ENCODE data around the gene CCDC57. TPM values are rescaled to one million over a fixed set of nuclear protein-coding genes. Genes with fewer than 3 reads are reported as not detected.
A peak's percentile ranks its signal among the peaks of the same experiment; 100 is the strongest.

Gene CCDC57
- total and polyA plus RNA-seq, 9 of the 15 experiments (the other 6 are each of a cell fraction or from before 2014, with no cell fraction given), result 0.83 to 36.2 (median 13.6) TPM

DNA sequence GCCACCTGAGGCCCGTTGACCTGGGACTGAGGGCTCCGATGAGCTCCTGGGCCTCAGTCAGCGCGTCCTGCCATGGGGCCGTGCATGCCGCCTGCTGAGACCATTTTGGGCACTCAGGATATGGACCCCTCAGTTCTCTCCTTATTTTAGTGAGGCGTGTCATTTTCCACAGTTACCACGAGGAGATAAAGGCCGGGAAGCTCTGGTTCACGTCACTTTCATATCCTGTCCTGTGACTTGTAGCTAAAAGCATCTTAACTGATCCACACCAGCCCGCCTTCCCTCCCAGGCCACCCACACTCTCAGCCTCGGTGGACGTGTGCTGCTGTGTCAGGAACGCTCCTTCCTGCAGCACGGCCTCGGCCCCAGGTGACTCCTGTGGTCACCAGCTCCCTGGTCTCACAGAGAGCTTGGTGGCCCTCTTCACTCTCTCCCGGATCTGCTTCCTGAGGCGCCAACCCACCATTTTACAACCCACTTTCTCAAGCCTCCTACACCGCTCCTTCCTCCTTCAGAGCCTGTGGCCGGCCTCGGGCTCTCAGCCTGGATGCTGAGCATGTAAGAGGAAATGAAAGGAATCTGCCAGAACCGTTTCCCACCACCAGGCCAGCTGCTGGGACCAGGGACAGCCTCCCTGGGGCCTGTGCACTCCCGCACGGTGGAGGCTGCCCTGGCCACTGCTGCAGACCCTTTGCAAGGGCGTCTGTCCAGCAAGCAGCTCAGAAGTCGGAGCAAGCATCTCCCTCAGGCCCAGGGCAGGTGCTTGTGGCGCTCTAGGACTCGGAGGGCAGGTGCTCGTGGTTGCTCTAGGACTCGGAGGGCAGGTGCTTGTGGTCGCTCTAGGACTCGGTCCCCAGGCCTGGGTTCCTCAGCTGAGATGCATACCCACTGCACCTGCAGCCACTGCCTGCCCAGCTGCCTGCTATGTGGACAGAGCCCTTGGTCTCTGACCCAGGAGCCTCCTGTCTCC is 90.7 kb downstream of the CCDC57 start (continued):
- TF ChIP-seq, protein P1, sequence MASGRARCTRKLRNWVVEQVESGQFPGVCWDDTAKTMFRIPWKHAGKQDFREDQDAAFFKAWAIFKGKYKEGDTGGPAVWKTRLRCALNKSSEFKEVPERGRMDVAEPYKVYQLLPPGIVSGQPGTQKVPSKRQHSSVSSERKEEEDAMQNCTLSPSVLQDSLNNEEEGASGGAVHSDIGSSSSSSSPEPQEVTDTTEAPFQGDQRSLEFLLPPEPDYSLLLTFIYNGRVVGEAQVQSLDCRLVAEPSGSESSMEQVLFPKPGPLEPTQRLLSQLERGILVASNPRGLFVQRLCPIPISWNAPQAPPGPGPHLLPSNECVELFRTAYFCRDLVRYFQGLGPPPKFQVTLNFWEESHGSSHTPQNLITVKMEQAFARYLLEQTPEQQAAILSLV (tag; IDR thresholded peaks at IDR 0.05), result no peak
- 0 out of 2 replicates have a peak, but pooled peaks have one; percentile 45 for TF ChIP-seq GATAD2A (IDR thresholded peaks at IDR 0.05)
- TF ChIP-seq ZC3H4 (CRISPR knock-in tag; IDR thresholded peaks at IDR 0.05; ENCODE audit: borderline replicate concordance), result no peak
- no peak for TF ChIP-seq ZSCAN32 (CRISPR knock-in tag; IDR thresholded peaks at IDR 0.05)
- TF ChIP-seq, protein P2, sequence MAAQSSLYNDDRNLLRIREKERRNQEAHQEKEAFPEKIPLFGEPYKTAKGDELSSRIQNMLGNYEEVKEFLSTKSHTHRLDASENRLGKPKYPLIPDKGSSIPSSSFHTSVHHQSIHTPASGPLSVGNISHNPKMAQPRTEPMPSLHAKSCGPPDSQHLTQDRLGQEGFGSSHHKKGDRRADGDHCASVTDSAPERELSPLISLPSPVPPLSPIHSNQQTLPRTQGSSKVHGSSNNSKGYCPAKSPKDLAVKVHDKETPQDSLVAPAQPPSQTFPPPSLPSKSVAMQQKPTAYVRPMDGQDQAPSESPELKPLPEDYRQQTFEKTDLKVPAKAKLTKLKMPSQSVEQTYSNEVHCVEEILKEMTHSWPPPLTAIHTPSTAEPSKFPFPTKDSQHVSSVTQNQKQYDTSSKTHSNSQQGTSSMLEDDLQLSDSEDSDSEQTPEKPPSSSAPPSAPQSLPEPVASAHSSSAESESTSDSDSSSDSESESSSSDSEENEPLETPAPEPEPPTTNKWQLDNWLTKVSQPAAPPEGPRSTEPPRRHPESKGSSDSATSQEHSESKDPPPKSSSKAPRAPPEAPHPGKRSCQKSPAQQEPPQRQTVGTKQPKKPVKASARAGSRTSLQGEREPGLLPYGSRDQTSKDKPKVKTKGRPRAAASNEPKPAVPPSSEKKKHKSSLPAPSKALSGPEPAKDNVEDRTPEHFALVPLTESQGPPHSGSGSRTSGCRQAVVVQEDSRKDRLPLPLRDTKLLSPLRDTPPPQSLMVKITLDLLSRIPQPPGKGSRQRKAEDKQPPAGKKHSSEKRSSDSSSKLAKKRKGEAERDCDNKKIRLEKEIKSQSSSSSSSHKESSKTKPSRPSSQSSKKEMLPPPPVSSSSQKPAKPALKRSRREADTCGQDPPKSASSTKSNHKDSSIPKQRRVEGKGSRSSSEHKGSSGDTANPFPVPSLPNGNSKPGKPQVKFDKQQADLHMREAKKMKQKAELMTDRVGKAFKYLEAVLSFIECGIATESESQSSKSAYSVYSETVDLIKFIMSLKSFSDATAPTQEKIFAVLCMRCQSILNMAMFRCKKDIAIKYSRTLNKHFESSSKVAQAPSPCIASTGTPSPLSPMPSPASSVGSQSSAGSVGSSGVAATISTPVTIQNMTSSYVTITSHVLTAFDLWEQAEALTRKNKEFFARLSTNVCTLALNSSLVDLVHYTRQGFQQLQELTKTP (IDR thresholded peaks at IDR 0.05; ENCODE audit: low read depth in 1 of 2, partially characterized antibody in 2 of 2), result no peak
- TF ChIP-seq CREB1 (IDR thresholded peaks at IDR 0.05), result no peak
- no peak for TF ChIP-seq CREB1 (CRISPR knock-in tag; IDR thresholded peaks at IDR 0.05)
- peak; percentile 54; the same call in 1 of the 2 replicates for TF ChIP-seq ETV1 (tag; conservative IDR thresholded peaks at IDR 0.05; ENCODE audit: low read depth)
- TF ChIP-seq, protein P3, sequence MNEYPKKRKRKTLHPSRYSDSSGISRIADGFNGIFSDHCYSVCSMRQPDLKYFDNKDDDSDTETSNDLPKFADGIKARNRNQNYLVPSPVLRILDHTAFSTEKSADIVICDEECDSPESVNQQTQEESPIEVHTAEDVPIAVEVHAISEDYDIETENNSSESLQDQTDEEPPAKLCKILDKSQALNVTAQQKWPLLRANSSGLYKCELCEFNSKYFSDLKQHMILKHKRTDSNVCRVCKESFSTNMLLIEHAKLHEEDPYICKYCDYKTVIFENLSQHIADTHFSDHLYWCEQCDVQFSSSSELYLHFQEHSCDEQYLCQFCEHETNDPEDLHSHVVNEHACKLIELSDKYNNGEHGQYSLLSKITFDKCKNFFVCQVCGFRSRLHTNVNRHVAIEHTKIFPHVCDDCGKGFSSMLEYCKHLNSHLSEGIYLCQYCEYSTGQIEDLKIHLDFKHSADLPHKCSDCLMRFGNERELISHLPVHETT (CRISPR knock-in tag; conservative IDR thresholded peaks at IDR 0.05 in 1 of 2, IDR thresholded peaks at IDR 0.05 in 1 of 2), result peak in 1 of 2 experiments; percentile 55; a peak in 1 of 4 replicates
- no peak for TF ChIP-seq SREBF1 (IDR thresholded peaks at IDR 0.05; ENCODE audit: borderline replicate concordance, low read depth, low read length)
- TF ChIP-seq MAFF (IDR thresholded peaks at IDR 0.05; ENCODE audit: low read length), result no peak
- TF ChIP-seq MAFK (IDR thresholded peaks at IDR 0.05; ENCODE audit: low read length), result no peak
- TF ChIP-seq XRCC4 (IDR thresholded peaks at IDR 0.05; ENCODE audit: extremely low read depth, insufficient read depth, insufficient read length), result no peak
- TF ChIP-seq LEF1 (IDR thresholded peaks at IDR 0.05), result no peak
- TF ChIP-seq ZNF134 (CRISPR knock-in tag; conservative IDR thresholded peaks at IDR 0.05), result no peak
- no peak for TF ChIP-seq BRF1 (IDR thresholded peaks at IDR 0.05; ENCODE audit: borderline replicate concordance, extremely low read depth, insufficient read length)
- TF ChIP-seq SP1 (CRISPR knock-in tag; IDR thresholded peaks at IDR 0.05), result no peak
- TF ChIP-seq, protein P4, sequence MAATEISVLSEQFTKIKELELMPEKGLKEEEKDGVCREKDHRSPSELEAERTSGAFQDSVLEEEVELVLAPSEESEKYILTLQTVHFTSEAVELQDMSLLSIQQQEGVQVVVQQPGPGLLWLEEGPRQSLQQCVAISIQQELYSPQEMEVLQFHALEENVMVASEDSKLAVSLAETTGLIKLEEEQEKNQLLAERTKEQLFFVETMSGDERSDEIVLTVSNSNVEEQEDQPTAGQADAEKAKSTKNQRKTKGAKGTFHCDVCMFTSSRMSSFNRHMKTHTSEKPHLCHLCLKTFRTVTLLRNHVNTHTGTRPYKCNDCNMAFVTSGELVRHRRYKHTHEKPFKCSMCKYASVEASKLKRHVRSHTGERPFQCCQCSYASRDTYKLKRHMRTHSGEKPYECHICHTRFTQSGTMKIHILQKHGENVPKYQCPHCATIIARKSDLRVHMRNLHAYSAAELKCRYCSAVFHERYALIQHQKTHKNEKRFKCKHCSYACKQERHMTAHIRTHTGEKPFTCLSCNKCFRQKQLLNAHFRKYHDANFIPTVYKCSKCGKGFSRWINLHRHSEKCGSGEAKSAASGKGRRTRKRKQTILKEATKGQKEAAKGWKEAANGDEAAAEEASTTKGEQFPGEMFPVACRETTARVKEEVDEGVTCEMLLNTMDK (IDR thresholded peaks at IDR 0.05; ENCODE audit: borderline replicate concordance, insufficient read depth, low read depth, low read length, poor library complexity, severe bottlenecking), result no peak
